Activated T-helper 1 cell treated with anti-CD3 and anti-CD28 coated beads, Interleukin-2, amount 50 U/mL, for 16 hours (primary cell): ENCODE data around the gene CCDC178.
"Not testable (repeated sequence)": the region's sequence is repeated elsewhere in the genome, so short reads cannot be mapped to it uniquely, and the experiment has no call there.

Source experiments
- DNase-seq, 2 donors: peaks; one replicate each; pipeline ENCODE4 v3.0.0-alpha.2; 2020; ENCODE audit warnings: low read depth in 1 of 2, low spot score in 1 of 2

Gene CCDC178

DNA sequence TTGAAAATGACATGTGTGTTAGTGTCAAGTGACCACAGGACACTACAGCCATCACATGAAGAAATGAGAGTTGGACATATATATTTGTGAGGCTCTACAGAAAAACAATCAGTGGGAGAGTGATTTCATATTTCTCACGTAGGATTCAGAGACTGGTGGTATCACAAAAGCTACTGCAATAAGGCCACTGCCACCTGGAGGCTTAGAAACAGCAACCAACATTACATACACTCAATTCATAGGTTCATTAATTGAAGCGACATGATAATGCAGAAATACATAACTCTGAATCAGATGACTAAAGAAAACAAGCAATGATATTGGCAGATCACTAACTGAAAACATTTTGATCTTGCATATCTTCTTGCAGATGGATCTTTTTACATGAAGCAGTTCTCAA, 419.6 kb downstream of the CCDC178 start:
- no peak for DNase-seq

DNA sequence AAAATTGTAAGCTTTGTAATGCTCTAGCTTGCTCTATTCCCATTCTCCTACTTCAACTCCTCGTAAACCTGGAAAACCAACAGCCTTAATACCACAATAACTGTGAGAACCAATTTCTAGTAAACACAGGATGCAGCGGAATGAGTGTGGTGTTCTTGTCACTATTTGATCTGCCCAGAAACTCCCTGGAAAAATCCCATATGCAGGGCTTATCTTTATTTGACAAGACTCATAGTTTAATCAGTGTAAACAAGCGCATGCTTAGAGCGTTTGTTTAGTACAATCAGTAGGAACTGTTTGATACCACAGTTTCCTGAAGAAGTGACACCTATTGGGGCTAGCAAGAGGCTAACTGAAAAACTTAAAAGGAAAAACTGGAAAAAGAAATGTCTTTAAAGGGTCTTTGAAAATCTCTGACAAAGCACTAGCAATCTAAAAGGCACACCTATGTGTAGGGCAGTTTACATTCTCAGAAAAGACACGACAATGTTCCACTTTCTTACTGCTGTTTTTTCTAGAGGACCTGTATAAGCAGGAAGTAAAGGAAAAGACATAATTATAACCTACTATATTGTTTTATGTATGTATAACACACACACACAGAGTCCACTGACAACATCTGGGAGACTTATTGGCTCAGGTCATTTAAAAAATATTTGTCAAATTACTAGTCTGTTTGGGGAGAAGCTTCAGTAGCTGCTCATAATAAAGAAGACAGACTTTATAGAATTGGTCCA, 426.3 kb downstream of the CCDC178 start:
- DNase-seq, result no peak

DNA sequence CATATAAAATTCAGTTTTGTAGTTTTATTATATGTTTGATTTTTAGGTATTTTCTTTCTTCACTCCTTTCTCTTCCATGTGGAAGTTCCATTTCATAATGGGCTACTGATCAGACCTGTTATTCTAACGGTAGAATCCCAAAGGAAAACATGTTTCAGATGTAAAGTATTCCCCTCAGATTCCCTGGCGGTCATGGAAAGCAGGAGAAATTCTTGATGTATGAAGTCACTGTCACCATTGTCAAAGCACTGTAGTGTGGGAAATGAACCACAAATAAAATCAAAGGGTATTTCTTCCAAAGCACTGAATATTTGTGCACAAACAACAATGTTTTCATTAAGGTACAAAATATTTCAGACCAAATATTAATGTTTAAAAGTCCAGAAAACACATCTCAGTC, 430.4 kb downstream of the CCDC178 start:
- DNase-seq, result no peak

DNA sequence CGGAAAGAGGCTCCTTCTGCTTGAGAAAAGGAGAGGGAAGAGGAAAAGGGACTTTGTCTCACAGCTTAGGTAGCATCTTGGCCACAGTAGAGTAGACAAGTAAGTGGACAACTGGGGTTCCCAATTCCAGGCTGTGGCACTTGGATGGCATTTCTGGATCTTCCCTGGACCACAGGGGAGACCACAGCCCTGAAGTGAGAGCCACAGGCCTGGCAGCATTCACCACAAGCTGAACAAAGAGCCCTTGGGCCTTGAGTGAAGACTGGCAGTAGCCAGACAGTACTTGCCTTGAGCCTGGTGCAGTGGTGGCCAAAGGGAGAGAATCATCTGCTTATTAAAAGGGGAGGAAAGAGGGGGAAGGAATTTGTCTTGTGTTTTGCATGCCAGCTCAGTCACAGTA, 441.6 kb downstream of the CCDC178 start:
- DNase-seq, result no peak

DNA sequence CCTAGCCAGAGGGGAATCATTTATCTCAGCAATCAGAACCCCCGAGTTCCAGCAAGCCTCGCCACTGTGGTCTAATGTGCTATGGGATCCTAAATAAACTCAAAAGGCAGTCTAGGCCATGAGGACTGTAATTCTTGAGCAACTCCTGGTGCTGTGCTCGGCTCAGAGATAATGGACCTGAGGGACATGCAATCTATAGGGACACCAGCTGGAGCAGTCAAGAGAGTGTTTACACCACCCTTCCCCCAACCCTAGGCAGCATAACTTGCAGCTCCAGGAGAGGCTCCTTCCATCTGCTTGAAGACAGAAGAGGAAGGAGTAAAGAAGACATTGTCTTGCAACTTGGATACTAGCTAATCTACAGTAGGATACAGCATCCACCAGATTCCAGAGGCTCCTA, 442.2 kb downstream of the CCDC178 start:
- DNase-seq, result no peak

DNA sequence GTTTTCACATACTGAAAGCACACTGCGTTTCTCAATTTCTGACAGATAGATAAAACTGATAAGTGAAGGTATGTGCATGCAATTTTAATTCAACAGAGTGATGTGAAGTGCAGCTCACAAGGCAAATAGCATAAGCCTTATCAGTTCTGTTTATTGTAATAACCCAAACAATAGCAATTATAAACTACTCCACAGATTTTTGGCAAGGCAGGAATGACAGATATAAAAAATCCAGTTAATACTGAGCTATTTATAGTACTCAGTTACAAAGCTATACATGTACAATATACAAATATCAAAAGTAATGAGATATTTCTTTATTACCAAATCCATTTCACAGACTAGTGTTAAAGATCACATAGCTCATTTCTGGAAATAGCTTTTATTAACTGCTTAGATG, 456.8 kb downstream of the CCDC178 start:
- no peak for DNase-seq

DNA sequence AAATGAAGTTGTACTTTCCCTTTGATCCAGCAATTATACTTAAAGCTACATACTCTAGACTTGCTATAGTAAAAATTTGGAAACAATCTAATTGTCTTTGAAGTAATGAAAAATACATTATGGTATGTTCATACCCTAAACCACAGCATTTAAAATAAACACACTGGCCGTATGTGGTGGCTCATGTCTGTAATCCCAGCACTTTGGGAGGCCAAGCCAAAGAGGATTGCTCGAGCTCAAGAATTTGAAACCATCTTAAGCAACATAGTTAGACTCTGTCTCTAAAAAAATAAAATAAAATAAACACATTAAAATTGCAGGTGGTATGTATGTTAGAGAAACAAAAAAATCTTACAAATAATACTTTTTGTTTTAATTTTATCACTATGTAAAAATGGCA, 459.6 kb downstream of the CCDC178 start:
- DNase-seq, result no peak

DNA sequence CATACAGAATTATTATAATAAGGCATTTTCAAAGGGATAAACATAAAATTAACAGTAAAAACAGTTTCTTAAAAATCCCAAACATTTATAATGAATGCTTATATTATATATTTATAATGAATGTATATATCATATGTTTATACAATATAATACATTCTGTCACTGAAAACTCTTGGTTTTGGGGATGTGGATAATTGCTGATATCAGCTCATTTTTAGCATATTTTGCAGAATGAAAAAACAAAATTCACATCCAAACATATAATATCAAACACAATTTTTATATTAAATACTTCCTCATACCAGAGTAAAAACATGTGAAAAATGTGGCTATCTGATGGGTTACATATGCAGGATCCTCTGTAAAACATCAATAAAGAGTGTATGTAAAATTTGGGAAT, 465.0 kb downstream of the CCDC178 start:
- no peak for DNase-seq

DNA sequence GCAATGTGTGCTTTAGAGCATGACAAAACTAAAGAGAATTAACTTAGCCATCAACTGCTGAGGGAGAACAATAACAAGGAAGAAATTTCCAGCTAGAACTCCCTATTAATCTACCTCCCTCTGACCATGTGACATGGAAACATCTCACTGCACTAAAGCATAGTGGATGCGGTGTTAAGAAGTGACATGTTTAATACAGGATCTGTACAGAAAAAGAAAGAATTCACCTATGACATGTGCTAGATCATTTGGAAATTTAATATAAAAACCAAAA, 465.4 kb downstream of the CCDC178 start:
- no peak for DNase-seq

DNA sequence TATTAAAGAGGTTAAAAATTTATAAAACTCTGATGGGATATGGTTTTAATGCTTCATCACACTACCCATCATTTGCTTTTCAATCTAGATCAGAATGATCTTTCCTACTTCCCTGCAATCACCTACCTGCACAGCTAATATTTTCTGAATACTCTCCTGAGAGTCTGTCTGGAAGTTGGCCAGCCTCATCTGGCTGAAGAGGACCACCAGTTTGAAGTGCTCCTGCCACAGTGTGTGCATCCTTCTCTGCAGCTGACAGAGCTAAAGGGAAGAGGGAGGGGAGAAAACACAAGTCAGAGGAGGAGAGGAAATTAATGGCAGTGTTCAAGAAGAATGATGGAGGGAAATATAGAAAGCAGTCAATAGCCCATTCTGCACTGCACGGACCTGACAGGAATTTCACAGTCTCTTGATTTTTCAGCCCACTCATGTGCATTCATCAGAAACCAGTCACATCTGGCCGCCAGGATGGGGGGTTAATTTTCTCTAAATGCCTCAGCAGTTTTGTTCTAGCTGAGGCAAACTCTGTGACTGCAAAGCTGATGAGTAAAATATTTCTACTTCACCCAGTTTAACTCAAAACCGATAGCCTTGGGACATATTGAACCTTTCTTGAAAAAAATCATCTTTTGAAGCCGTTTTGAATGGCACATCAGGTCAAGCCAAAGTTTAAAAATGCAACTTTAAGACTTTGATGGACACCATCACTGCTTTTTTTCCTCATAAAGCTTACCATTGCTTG, 465.9 kb downstream of the CCDC178 start:
- DNase-seq, result no peak

DNA sequence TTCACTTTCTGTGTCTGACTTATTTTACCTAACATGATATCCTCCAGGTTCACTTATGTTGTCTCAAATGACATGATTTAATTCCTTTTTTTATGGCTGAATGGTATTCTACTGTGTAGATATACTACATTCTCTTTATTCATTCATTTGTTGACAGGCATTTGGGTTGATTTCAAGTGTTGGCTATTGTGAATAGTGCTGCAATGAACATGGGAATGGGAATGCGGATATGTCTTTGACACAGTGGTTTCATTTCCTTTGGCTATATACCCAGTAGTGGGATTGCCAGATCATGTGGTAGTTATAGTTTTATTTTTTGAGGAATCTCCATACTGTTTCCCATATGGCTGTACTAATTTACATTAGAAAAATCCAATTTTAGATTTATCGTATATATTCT, 472.3 kb downstream of the CCDC178 start:
- no peak for DNase-seq

DNA sequence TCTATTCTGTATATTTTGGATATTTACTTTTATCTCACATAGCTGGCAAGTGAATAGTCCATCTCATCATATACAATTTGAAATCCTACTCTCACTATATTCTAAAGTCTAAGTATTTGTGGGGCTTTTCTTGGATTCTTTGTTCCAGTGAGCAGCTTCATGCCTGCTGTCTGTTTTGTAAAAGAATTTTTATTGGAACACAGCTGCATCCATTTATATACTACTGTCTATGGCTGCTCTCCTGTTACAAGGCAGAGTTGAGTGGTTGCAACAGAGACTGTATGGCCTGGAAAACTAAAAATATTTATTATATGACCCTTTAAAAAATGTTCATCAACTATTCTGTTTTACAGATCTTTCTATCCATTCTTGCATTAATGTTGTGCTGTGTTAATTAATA, 474.4 kb downstream of the CCDC178 start:
- no peak for DNase-seq

DNA sequence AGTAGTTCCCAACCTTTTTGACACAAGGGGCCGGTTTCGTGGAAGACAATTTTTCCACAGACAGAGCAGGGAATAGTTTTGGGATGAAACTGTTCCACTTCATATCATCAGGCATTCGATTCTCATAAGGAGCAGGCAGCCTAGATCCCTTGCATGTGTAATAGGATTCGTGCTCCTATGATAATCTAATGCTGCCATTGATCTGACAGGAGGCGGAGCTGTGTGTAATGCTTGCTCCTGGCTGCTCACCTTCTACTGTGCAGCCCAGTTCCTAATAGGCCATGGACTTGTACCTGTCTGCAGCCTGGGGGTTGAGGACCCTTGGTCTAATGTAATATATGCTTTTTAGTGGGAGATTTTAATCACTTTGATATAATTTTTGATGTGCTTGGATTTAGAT, 479.0 kb downstream of the CCDC178 start:
- no peak for DNase-seq

DNA sequence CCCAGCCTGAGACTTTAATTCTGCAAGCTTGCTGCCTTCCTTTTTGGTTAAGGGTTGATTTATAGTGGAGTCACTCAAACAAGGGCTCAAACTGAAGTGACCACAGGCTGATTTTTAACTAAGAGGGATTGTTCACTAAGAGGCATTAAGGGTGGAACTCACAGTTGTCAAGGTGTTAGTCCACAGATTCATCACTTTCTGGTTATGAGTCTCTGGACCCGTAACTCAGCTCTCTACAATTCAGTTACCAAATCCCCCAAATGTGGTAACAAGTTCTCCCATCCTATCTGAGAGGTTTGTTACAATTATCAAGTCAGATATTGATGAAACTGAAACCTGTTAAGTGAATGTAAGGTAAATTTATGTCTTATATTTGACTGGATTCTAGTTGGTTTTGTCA, 481.8 kb downstream of the CCDC178 start:
- DNase-seq, result no peak

DNA sequence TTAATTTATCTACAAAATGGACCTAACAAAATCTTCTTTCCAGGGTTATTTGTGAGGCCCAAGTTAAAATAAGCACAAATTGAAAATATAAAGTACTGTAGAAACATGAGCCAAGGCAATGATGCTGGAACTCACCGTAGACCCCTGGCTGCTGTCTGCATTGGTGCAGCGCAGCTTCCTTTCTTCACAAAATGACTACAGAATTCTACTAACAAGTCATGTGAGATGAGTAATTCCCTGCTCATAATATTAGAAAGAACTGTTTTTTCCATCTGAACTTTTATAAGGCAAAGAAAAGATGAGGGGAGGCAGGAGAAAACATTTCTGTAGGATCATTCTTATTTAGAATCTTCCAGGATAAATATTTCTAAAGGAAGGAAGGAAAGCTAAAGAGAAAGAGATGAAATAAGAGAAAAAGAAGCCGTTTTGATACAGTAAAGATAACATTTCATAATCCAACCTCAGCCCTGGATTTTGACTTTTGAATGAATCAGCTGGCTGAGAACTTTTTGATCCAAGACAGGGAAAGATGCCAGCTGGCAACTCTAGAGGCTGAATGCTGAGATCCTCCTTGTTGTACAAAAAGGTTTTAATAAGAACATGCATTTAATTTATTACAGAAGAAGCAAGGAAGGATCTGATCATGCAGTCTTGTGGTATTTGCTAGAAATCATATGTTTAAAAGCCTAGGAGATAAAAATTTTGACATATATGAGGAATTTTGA, 483.8 kb downstream of the CCDC178 start:
- DNase-seq, result no peak

DNA sequence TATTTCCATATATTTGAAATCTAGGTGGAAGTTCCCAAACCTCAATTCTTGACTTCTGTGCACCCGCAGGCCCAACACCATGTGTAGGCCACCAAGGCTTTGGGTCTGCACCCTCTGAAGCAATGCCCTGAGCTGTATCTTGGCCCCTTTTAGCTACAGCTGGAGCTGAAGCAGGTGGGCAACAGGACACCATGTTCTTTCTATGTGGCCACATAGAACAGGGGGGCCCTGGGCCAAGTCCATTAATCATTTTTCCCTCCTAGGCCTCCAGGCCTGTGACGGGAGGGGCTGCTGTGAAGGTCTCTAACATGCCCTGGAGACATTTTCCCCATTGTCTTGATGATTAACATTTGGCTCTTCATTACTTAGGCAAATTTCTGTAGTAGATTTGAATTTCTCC, 488.2 kb downstream of the CCDC178 start:
- DNase-seq, result not testable (repeated sequence)

DNA sequence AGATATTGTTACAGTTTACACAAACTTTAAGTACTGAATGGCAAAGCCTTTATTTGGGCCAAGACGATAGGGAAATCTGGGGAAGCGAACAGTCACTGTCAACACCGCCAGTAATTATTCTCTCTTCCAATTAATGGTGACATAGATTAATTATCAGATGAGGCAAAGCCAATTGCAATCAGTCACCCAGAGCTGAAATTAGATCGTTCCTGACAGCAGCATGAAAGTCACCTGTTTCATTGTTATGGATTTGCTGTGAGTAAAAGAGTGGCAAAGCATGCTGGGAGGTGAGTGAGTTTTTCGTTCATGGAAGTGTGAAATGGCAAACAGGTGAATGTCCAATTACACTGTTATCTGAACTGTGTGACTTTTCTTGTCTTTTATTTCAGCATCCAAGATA, 502.9 kb downstream of the CCDC178 start:
- DNase-seq, result no peak

DNA sequence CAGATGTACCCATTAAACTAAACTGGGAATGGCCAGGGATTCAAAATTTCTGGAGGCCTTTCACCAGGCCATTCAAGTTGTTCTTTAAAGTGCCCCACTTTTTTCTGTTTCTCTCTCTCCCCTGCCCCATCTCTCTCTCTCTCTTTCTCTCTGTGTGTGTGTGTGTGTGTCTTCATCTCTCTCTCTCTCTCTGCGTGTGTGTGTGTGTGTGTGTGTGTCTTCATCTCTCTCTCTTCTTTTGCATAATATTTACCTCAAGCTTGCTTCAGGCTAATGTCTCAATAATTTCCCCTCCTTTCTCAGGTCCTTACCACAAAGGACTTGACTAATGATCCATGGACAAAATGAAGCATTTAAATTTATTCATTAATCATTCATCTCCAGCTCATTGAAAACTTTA, 503.5 kb downstream of the CCDC178 start:
- DNase-seq, result no peak

DNA sequence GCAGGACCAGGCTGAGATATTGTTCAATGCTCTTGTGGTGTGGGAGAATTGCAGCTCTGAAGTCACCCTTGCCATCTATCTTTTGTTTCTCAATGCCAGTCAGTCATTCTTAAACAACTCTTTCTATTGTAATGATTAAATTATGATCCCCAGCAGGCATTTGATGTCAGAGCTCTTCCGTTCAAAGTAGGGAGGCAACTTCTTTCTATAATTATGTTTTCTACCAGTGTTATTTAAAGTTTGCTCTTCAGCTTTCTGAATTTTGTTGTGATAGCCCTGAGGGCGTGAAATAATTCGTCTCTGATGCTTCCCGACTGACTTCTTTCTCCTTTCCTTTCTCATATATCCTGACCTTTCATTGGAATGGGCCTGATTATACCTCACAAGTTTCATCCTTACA, 506.3 kb downstream of the CCDC178 start:
- no peak for DNase-seq

DNA sequence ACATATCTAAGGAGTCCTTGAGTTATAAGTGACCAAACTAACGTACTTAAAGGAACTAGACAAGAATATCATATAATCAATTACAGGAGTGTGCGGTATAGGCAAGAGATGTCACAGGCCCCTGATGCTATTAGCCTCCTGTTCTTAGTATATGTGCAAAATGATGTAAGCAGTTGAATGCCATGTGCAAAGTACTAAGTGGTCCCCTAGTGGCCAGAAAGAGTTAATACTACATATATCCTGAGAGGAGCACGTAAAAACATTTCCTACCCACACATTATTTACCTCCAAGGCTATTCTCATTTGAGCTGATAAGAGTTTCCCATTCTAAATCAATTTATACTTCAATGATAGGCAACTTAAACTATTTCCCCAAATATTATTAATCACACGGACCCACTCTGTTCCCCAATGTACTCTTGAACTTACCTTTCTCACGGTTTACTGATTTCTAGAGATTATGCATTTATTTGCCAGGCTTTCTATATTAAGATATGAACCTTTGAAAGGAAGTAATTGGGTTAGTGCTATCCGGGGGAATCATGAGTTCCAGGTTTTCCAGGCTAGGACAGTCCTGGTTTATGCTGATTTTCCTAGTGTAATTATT, 509.7 kb downstream of the CCDC178 start:
- no peak for DNase-seq

DNA sequence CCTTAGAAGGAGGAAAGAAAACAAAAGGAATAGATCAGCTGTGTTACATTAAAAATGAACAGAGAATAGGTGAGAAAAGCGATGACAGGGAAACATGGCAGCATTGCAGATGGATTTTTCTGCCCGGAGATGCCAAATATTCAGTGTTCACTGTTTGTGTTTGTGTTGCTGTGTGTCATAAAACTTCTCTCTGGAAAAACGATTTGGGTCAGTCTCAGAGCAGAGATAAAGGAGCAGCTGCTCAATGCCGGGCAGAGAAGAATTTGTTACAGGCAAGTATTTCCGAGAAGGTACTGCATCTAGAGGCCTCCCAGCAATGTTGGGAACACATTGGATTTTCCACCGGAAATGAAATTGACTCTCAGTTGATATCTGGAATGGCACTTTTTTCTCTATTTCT, 511.3 kb downstream of the CCDC178 start:
- DNase-seq, result no peak

DNA sequence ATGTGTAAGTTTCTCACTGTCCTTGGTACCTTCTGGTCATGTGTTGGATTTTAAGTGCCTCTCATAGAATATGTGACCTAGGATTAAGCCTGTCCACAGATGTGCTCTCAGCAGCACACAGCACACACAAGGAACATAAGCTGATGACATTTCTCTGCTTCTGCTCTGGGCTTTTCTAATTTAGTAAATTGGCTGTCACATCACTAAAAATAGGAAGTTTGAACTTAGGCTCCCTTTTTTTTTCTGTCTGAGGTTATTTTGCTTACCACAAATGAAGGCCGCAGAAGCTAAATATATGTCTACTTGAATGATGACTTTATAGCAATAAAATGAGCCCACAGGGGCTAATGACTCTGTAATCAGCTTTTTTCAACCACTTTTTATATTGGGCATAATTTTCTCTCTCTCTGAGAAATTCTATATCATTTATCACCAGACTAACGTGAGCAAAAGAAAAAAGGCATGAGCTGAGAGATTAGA, 517.5 kb downstream of the CCDC178 start:
- no peak for DNase-seq
